K562 (cell line): ENCODE measurements around the gene ELSPBP1. TPM values are rescaled to one million over a fixed set of nuclear protein-coding genes. Genes with fewer than 3 reads are reported as not detected.

Experiments used
- ATAC-seq: fragments of 200-7000 bp; cut with Tn5 transposase; 3 replicates; pipeline ENCODE4 v1.9.1; 2020; ENCODE audit warnings: moderate library complexity
- BruUV-seq: library from RNA; stranded (reverse); fragments of 400-500 nt; replicated peaks from 2 replicates; lab custom pipeline; 2021; lab: Mats Ljungman, UMichigan
- CTCF ChIA-PET: fragments of 300-600 bp; formaldehyde crosslinking; extraction: SDS; loops from one replicate; lab custom pipeline; 2021; ENCODE audit warnings: low intra/inter-chr PET ratio; lab: Yijun Ruan, JAX
- POLR2A ChIA-PET: fragments of 300-600, 350-650 bp; sonication (Branson Sonifier 250); formaldehyde crosslinking; extraction: SDS; loops from one replicate; lab custom pipeline; 2021; ENCODE audit warnings: antibody characterized with exemption, inconsistent platforms; lab: Yijun Ruan, JAX
- DNase-seq, 4 experiments: peaks; one replicate each; pipeline versions ENCODE4 v3.0.0 to v3.0.0-alpha.2; 2011 to 2018; ENCODE audit warnings: low spot score in 3 of 4, mixed read lengths in 3 of 4; ENCODE audit errors: extremely low read depth in 1 of 4
- FAIRE-seq: peaks from 2 replicates; lab custom pipeline; 2011; peaks lifted over from hg19 to GRCh38; lab: Jason Lieb, UNC
- H2AFZ ChIP-seq: 2 replicates; pipeline ENCODE4 v1.6.0; 2011; ENCODE audit warnings: low read depth, low read length, control low read depth, inconsistent platforms
- H3K27ac ChIP-seq: fragments of 200-600 bp; 3 replicates; pipeline ENCODE4 v1.8.0; 2011; ENCODE audit warnings: low read depth, mild to moderate bottlenecking, control low read depth, inconsistent platforms, low read length, moderate library complexity, mixed read lengths; ENCODE audit errors: extremely low read depth
- H3K27me3 ChIP-seq, 2 experiments: fragments of 300-600 bp in 1 of 2; 2 replicates in 1 of 2; 3 replicates in 1 of 2; pipeline versions ENCODE4 v1.6.0 to v1.8.0; 2011; ENCODE audit warnings: inconsistent platforms in 2 of 2, low read length in 2 of 2, mild to moderate bottlenecking in 1 of 2, mixed read lengths in 1 of 2, moderate library complexity in 1 of 2; ENCODE audit not compliant: control insufficient read depth in 2 of 2, insufficient read depth in 2 of 2
- H3K36me3 ChIP-seq: fragments of 300-600 bp; 3 replicates; pipeline ENCODE4 v1.8.0; 2011; ENCODE audit warnings: mild to moderate bottlenecking, low read length, inconsistent platforms; ENCODE audit not compliant: control insufficient read depth, insufficient read depth
- H3K4me1 ChIP-seq, 2 experiments: fragments of 200-600 bp in 1 of 2; replicated peaks in 1 of 2; 2 replicates in 1 of 2; 3 replicates in 1 of 2; pipeline versions ENCODE4 v1.5.1 to v1.8.0; 2011; ENCODE audit warnings: inconsistent platforms in 2 of 2, low read length in 2 of 2, mild to moderate bottlenecking in 1 of 2, mixed read lengths in 1 of 2, moderate library complexity in 1 of 2; ENCODE audit not compliant: control insufficient read depth in 2 of 2, insufficient read depth in 2 of 2
- H3K4me2 ChIP-seq: 2 replicates; pipeline ENCODE4 v1.6.1; 2011; ENCODE audit warnings: low read length, control low read depth, inconsistent platforms, mixed read lengths; ENCODE audit not compliant: insufficient read depth
- H3K4me3 ChIP-seq: fragments of 200-600 bp; sonication (generic), shearing (Covaris generic); 2 replicates; pipeline ENCODE4 v1.5.1; 2016; ENCODE audit warnings: control low read depth, inconsistent platforms
- H3K79me2 ChIP-seq: fragments of 200-600 bp; 3 replicates; pipeline ENCODE4 v1.8.0; 2011; ENCODE audit warnings: low read length, inconsistent platforms; ENCODE audit not compliant: control insufficient read depth, insufficient read depth
- H3K9ac ChIP-seq, 2 experiments: 2 replicates each; pipeline versions ENCODE4 v1.6.0 to v1.6.1; 2011; ENCODE audit warnings: low read depth in 2 of 2, low read length in 2 of 2, control low read depth in 1 of 2, inconsistent platforms in 1 of 2, mild to moderate bottlenecking in 1 of 2, mixed read lengths in 1 of 2; ENCODE audit not compliant: insufficient read depth in 1 of 2
- H3K9me1 ChIP-seq: one replicate; pipeline ENCODE4 v1.6.0; 2011; ENCODE audit warnings: inconsistent platforms, mild to moderate bottlenecking, low read length, moderate library complexity; ENCODE audit not compliant: control insufficient read depth, insufficient read depth
- H3K9me3 ChIP-seq: replicated peaks from 2 replicates; pipeline ENCODE4 v1.5.1; 2011; ENCODE audit warnings: low read depth, low read length, inconsistent platforms; ENCODE audit not compliant: control insufficient read depth, insufficient read depth
- H4K20me1 ChIP-seq: replicated peaks from 2 replicates; pipeline ENCODE4 v1.6.1; 2011; ENCODE audit warnings: low read length, inconsistent platforms, mixed read lengths; ENCODE audit not compliant: control insufficient read depth, insufficient read depth
- CREBBP ChIP-seq: IDR thresholded peaks from one replicate; pipeline ENCODE4 v1.6.1; 2012; ENCODE audit warnings: low read depth, mild to moderate bottlenecking, control low read depth, inconsistent platforms, low read length
- WGBS: fragments of 100-300 bp; shearing (Covaris generic); methylation state at CpG from one replicate; pipeline ENCODE4 v1.1.6; 2016; ENCODE audit warnings: low coverage, mixed read lengths; ENCODE audit not compliant: insufficient coverage; ENCODE audit errors: missing lambda C conversion rate; 5-methylcytosine and 5-hydroxymethylcytosine counted together
- in situ Hi-C: fragments of 300-500 bp; cut with MboI; formaldehyde crosslinking; loops from 4 replicates; pipeline ENCODE4 v1.15.0; 2018; ENCODE audit warnings: inconsistent platforms, mixed read lengths
- intact Hi-C: fragments of 100-400 bp; cut with micrococcal nuclease; formaldehyde crosslinking; loops from 2 replicates; pipeline ENCODE4 v1.14.2; 2022
- polyA plus RNA-seq, 8 experiments: library from polyadenylated mRNA; depleted of rRNA in 4 of 8; stranded (reverse) in 5 of 8; unstranded in 3 of 8; fragments of >200 nt; fragmentation: Nextera tagmentation in 2 of 8; fragmentation: Illumina TruSeq in 1 of 8; extraction: Ambion mirVana in 2 of 8; extraction: Trizol in 1 of 8; gene quantifications; 2 replicates each; pipeline versions ENCODE4 v1.2.1 to v1.2.3, GENCODE V29; 2011 to 2014; ENCODE audit warnings: inconsistent platforms in 1 of 8, missing spikeins in 1 of 8
- total RNA-seq, 7 experiments: library from RNA; depleted of rRNA in 6 of 7; stranded (reverse); fragments of >200 nt in 6 of 7; fragmentation: Illumina TruSeq in 2 of 7; extraction: Trizol in 2 of 7; gene quantifications; 2 replicates each; pipeline versions ENCODE4 v1.2.1 to v1.2.3, GENCODE V29; 2011 to 2021; ENCODE audit warnings: low replicate concordance in 1 of 7
- TF ChIP-seq, protein P1 (sequence below), 2 experiments: fragments of 450-650 bp in 1 of 2; sonication (generic) in 1 of 2; formaldehyde crosslinking in 1 of 2; IDR thresholded peaks; 2 replicates each; pipeline versions ENCODE4 v1.7.1 to v1.9.0; 2016 to 2022; ENCODE audit warnings: inconsistent platforms in 1 of 2, mild to moderate bottlenecking in 1 of 2, missing genetic modification reagents in 1 of 2

ELSPBP1 gene
- total and polyA plus RNA-seq, 9 of the 15 experiments (the other 6 are each of a cell fraction or from before 2014, with no cell fraction given): not detected

GRCh38 chr19:48053076-48053475, 58.6 kb downstream of the ELSPBP1 start:
- Histone ChIP-seq H3K27me3 (peaks cover 4 to 39% of the 10 kb centered on the region in 2 experiments), H3K9me3 (no peaks in the 10 kb centered on the region), H3K36me3 (no peaks in the 10 kb centered on the region), H3K79me2 (no peaks in the 10 kb centered on the region), H2AFZ (no peak overlapping the region), H3K4me1 (no peaks in the 10 kb centered on the region; a peak in 1 of 5 replicates), H3K4me3 (no peak overlapping the region), H3K9ac (no peak overlapping the region), H3K27ac (no peak overlapping the region), H3K9me1 (no peaks in the 10 kb centered on the region), H4K20me1 (no peaks in the 10 kb centered on the region), H3K4me2 (no peak overlapping the region)
- no TSS peak for BruUV-seq
- no peak for FAIRE-seq
- ATAC-seq: no peak
- no peak for DNase-seq
- in situ Hi-C loops (no loop called here), intact Hi-C loops (no loop called here)
- ChIA-PET CTCF (no interaction called here), POLR2A (interaction anchor here (0.6 kb wide), 1 partner anchor 57 kb away, joined by 3 read pairs; the partner anchor contains the start of gene PLA2G4C)
- TF ChIP-seq CREBBP: no peak
- TF ChIP-seq, protein P1, sequence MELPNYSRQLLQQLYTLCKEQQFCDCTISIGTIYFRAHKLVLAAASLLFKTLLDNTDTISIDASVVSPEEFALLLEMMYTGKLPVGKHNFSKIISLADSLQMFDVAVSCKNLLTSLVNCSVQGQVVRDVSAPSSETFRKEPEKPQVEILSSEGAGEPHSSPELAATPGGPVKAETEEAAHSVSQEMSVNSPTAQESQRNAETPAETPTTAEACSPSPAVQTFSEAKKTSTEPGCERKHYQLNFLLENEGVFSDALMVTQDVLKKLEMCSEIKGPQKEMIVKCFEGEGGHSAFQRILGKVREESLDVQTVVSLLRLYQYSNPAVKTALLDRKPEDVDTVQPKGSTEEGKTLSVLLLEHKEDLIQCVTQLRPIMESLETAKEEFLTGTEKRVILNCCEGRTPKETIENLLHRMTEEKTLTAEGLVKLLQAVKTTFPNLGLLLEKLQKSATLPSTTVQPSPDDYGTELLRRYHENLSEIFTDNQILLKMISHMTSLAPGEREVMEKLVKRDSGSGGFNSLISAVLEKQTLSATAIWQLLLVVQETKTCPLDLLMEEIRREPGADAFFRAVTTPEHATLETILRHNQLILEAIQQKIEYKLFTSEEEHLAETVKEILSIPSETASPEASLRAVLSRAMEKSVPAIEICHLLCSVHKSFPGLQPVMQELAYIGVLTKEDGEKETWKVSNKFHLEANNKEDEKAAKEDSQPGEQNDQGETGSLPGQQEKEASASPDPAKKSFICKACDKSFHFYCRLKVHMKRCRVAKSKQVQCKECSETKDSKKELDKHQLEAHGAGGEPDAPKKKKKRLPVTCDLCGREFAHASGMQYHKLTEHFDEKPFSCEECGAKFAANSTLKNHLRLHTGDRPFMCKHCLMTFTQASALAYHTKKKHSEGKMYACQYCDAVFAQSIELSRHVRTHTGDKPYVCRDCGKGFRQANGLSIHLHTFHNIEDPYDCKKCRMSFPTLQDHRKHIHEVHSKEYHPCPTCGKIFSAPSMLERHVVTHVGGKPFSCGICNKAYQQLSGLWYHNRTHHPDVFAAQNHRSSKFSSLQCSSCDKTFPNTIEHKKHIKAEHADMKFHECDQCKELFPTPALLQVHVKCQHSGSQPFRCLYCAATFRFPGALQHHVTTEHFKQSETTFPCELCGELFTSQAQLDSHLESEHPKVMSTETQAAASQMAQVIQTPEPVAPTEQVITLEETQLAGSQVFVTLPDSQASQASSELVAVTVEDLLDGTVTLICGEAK (IDR thresholded peaks at IDR 0.05): peak; percentile 87
- TF ChIP-seq, protein P1 (CRISPR knock-in tag; IDR thresholded peaks at IDR 0.05): peak; percentile 63
- WGBS: 0% methylated on average over 4 of the region's 5 CpGs
